ENCODE results near the gene PLCD1.

Gene PLCD1

GRCh38 chr3:38049358-38050126 lies 20.1 kb upstream of the PLCD1 start:
- no peak overlapping the region for H3K23ac ChIP-seq (ENCODE audit: low read depth, low read length, poor library complexity)
- peaks cover 5 to 9% of the 10 kb centered on the region in 2 donors for H3K9me3 ChIP-seq (replicated peaks in 1 of 2; ENCODE audit: control insufficient read depth in 2 of 2, insufficient read depth in 1 of 2, low read depth in 1 of 2, low read length in 2 of 2)
- H3K9ac ChIP-seq (ENCODE audit: low read depth, low read length, poor library complexity), result no peak overlapping the region
- WGBS, 2 donors (ENCODE audit: extremely low coverage in 2 of 2, insufficient read length in 2 of 2, insufficient replicate concordance in 1 of 2), result no CpG with 5 or more reads among the region's 4 CpGs
- no peak overlapping the region for H2BK120ac ChIP-seq (ENCODE audit: low read depth, low read length)
- peak overlapping the region; percentile 64 for H2AFZ ChIP-seq (ENCODE audit: low read length)
- no peaks in the 10 kb centered on the region for H3K36me3 ChIP-seq (replicated peaks in 1 of 2; ENCODE audit: control insufficient read depth in 2 of 2, insufficient read depth in 2 of 2, low read length in 2 of 2)
- no peak overlapping the region for H2BK5ac ChIP-seq (ENCODE audit: low read length)
- no peak overlapping the region for H4K91ac ChIP-seq (ENCODE audit: low read depth, low read length, poor library complexity)
- H3K4me3 ChIP-seq (ENCODE audit: low read length in 2 of 2), result no peak overlapping the region
- peak overlapping the region; percentile 74 for H3K18ac ChIP-seq (ENCODE audit: low read length)
- H3K4me1 ChIP-seq (ENCODE audit: control insufficient read depth in 2 of 2, insufficient read depth in 1 of 2, low read depth in 1 of 2, low read length in 2 of 2), result peaks cover 0 to 7% of the 10 kb centered on the region in 2 donors
- H3K4ac ChIP-seq (ENCODE audit: low read length), result no peak overlapping the region
- H3K14ac ChIP-seq (ENCODE audit: low read length), result no peak overlapping the region
- no peaks in the 10 kb centered on the region for H3K79me1 ChIP-seq (ENCODE audit: low read depth, low read length)
- no peak overlapping the region for H3K4me2 ChIP-seq (ENCODE audit: insufficient read depth, low read length, poor library complexity, severe bottlenecking)
- no peak overlapping the region for H2BK15ac ChIP-seq (ENCODE audit: low read length)
- H4K8ac ChIP-seq (ENCODE audit: low read depth, low read length), result no peak overlapping the region
- H3K27ac ChIP-seq (replicated peaks; ENCODE audit: low read length), result no peak overlapping the region
- no peak for DNase-seq (ENCODE audit: low spot score)
- no peak overlapping the region for H2BK12ac ChIP-seq (ENCODE audit: low read length)
- H2AK5ac ChIP-seq (ENCODE audit: low read depth, low read length), result no peak overlapping the region
- peaks cover 0 to 18% (median 0%) of the 10 kb centered on the region in 3 experiments for H3K27me3 ChIP-seq (ENCODE audit: control insufficient read depth in 3 of 3, insufficient read depth in 3 of 3, low read depth in 1 of 3, low read length in 3 of 3)

- Histone ChIP-seq H3K9me3 (replicated peaks in 1 of 2; ENCODE audit: control insufficient read depth in 2 of 2, insufficient read depth in 1 of 2, low read depth in 1 of 2, low read length in 2 of 2) (peaks cover 5 to 9% of the 10 kb centered on the region in 2 donors), H4K8ac (ENCODE audit: low read depth, low read length) (no peak overlapping the region), H2BK15ac (ENCODE audit: low read length) (no peak overlapping the region), H3K27me3 (ENCODE audit: control insufficient read depth in 3 of 3, insufficient read depth in 3 of 3, low read depth in 1 of 3, low read length in 3 of 3) (peaks cover 0 to 20% (median 0%) of the 10 kb centered on the region in 3 experiments), H3K79me1 (ENCODE audit: low read depth, low read length) (no peaks in the 10 kb centered on the region), H3K27ac (replicated peaks; ENCODE audit: low read length) (no peak overlapping the region), H2AK5ac (ENCODE audit: low read depth, low read length) (no peak overlapping the region), H3K4me2 (ENCODE audit: insufficient read depth, low read length, poor library complexity, severe bottlenecking) (no peak overlapping the region), H3K4ac (ENCODE audit: low read length) (no peak overlapping the region), H3K18ac (ENCODE audit: low read length) (no peak overlapping the region), H3K36me3 (replicated peaks in 1 of 2; ENCODE audit: control insufficient read depth in 2 of 2, insufficient read depth in 2 of 2, low read length in 2 of 2) (no peaks in the 10 kb centered on the region), H3K23ac (ENCODE audit: low read depth, low read length, poor library complexity) (no peak overlapping the region), H2BK5ac (ENCODE audit: low read length) (no peak overlapping the region), H2BK120ac (ENCODE audit: low read depth, low read length) (no peak overlapping the region), H2AFZ (ENCODE audit: low read length) (no peak overlapping the region), H3K4me3 (ENCODE audit: low read length in 2 of 2) (no peak overlapping the region), H2BK12ac (ENCODE audit: low read length) (no peak overlapping the region), H3K4me1 (ENCODE audit: control insufficient read depth in 2 of 2, insufficient read depth in 1 of 2, low read depth in 1 of 2, low read length in 2 of 2) (peaks cover 0 to 7% of the 10 kb centered on the region in 2 donors), H3K14ac (ENCODE audit: low read length) (no peak overlapping the region), H4K91ac (ENCODE audit: low read depth, low read length, poor library complexity) (no peak overlapping the region), H3K9ac (ENCODE audit: low read depth, low read length, poor library complexity) (no peak overlapping the region)
- DNase-seq (ENCODE audit: low spot score), result no peak
- no CpG with 5 or more reads among the region's 2 CpGs for WGBS, 2 donors (ENCODE audit: extremely low coverage in 2 of 2, insufficient read length in 2 of 2, insufficient replicate concordance in 1 of 2)
Measured at GRCh38 chr3:38047896-38048295, 18.5 kb upstream of the PLCD1 start.

- Histone ChIP-seq H3K79me1 (ENCODE audit: low read depth, low read length) (no peaks in the 10 kb centered on the region), H3K23ac (ENCODE audit: low read depth, low read length, poor library complexity) (no peak overlapping the region), H3K36me3 (replicated peaks in 1 of 2; ENCODE audit: control insufficient read depth in 2 of 2, insufficient read depth in 2 of 2, low read length in 2 of 2) (no peaks in the 10 kb centered on the region), H3K4me2 (ENCODE audit: insufficient read depth, low read length, poor library complexity, severe bottlenecking) (no peak overlapping the region), H2BK5ac (ENCODE audit: low read length) (no peak overlapping the region), H4K8ac (ENCODE audit: low read depth, low read length) (no peak overlapping the region), H3K27me3 (ENCODE audit: control insufficient read depth in 3 of 3, insufficient read depth in 3 of 3, low read depth in 1 of 3, low read length in 3 of 3) (peaks cover 0 to 20% (median 0%) of the 10 kb centered on the region in 3 experiments), H3K14ac (ENCODE audit: low read length) (no peak overlapping the region), H3K18ac (ENCODE audit: low read length) (no peak overlapping the region), H3K4me3 (ENCODE audit: low read length in 2 of 2) (no peak overlapping the region), H3K9me3 (replicated peaks in 1 of 2; ENCODE audit: control insufficient read depth in 2 of 2, insufficient read depth in 1 of 2, low read depth in 1 of 2, low read length in 2 of 2) (peaks cover 0 to 4% of the 10 kb centered on the region in 2 donors), H3K27ac (replicated peaks; ENCODE audit: low read length) (no peak overlapping the region), H4K91ac (ENCODE audit: low read depth, low read length, poor library complexity) (no peak overlapping the region), H2BK120ac (ENCODE audit: low read depth, low read length) (no peak overlapping the region), H2AK5ac (ENCODE audit: low read depth, low read length) (no peak overlapping the region), H2AFZ (ENCODE audit: low read length) (no peak overlapping the region), H3K9ac (ENCODE audit: low read depth, low read length, poor library complexity) (no peak overlapping the region), H3K4ac (ENCODE audit: low read length) (no peak overlapping the region), H2BK12ac (ENCODE audit: low read length) (no peak overlapping the region), H3K4me1 (ENCODE audit: control insufficient read depth in 2 of 2, insufficient read depth in 1 of 2, low read depth in 1 of 2, low read length in 2 of 2) (peaks cover 0 to 7% of the 10 kb centered on the region in 2 donors), H2BK15ac (ENCODE audit: low read length) (no peak overlapping the region)
- no CpG with 5 or more reads among the region's 2 CpGs for WGBS, 2 donors (ENCODE audit: extremely low coverage in 2 of 2, insufficient read length in 2 of 2, insufficient replicate concordance in 1 of 2)
- DNase-seq (ENCODE audit: low spot score), result no peak
Measured at GRCh38 chr3:38046821-38047220, 17.4 kb upstream of the PLCD1 start.

GRCh38 chr3:38046027-38046426 lies 16.6 kb upstream of the PLCD1 start:
- H2BK15ac ChIP-seq (ENCODE audit: low read length), result no peak overlapping the region
- H3K4ac ChIP-seq (ENCODE audit: low read length), result no peak overlapping the region
- no peak overlapping the region for H2BK5ac ChIP-seq (ENCODE audit: low read length)
- no peak overlapping the region for H2BK120ac ChIP-seq (ENCODE audit: low read depth, low read length)
- no peak overlapping the region for H3K18ac ChIP-seq (ENCODE audit: low read length)
- no peak overlapping the region for H2BK12ac ChIP-seq (ENCODE audit: low read length)
- H3K27me3 ChIP-seq (ENCODE audit: control insufficient read depth in 3 of 3, insufficient read depth in 3 of 3, low read depth in 1 of 3, low read length in 3 of 3), result peaks cover 0 to 20% (median 0%) of the 10 kb centered on the region in 3 experiments
- no peaks in the 10 kb centered on the region for H3K79me1 ChIP-seq (ENCODE audit: low read depth, low read length)
- no peak overlapping the region for H2AFZ ChIP-seq (ENCODE audit: low read length)
- H3K36me3 ChIP-seq (replicated peaks in 1 of 2; ENCODE audit: control insufficient read depth in 2 of 2, insufficient read depth in 2 of 2, low read length in 2 of 2), result no peaks in the 10 kb centered on the region
- no peak overlapping the region for H3K27ac ChIP-seq (replicated peaks; ENCODE audit: low read length)
- H3K4me1 ChIP-seq (ENCODE audit: control insufficient read depth in 2 of 2, insufficient read depth in 1 of 2, low read depth in 1 of 2, low read length in 2 of 2), result peaks cover 0 to 7% of the 10 kb centered on the region in 2 donors
- WGBS, 2 donors (ENCODE audit: extremely low coverage in 2 of 2, insufficient read length in 2 of 2, insufficient replicate concordance in 1 of 2), result no CpG with 5 or more reads among the region's 4 CpGs
- no peaks in the 10 kb centered on the region for H3K9me3 ChIP-seq (replicated peaks in 1 of 2; ENCODE audit: control insufficient read depth in 2 of 2, insufficient read depth in 1 of 2, low read depth in 1 of 2, low read length in 2 of 2)
- no peak overlapping the region for H4K91ac ChIP-seq (ENCODE audit: low read depth, low read length, poor library complexity)
- no peak overlapping the region for H2AK5ac ChIP-seq (ENCODE audit: low read depth, low read length)
- no peak for DNase-seq (ENCODE audit: low spot score)
- no peak overlapping the region for H3K23ac ChIP-seq (ENCODE audit: low read depth, low read length, poor library complexity)
- H3K4me2 ChIP-seq (ENCODE audit: insufficient read depth, low read length, poor library complexity, severe bottlenecking), result no peak overlapping the region
- H4K8ac ChIP-seq (ENCODE audit: low read depth, low read length), result no peak overlapping the region
- H3K14ac ChIP-seq (ENCODE audit: low read length), result no peak overlapping the region
- no peak overlapping the region for H3K4me3 ChIP-seq (ENCODE audit: low read length in 2 of 2)
- no peak overlapping the region for H3K9ac ChIP-seq (ENCODE audit: low read depth, low read length, poor library complexity)
